Mucosa of descending colon (tissue), 3 donors: ENCODE data around the gene ALX3. TPM values are rescaled to one million over a fixed set of nuclear protein-coding genes. Genes with fewer than 3 reads are reported as not detected.

Experiments used
- ATAC-seq: fragments of 200-7000 bp; cut with Tn5 transposase; one replicate; pipeline ENCODE4 v1.9.1; 2020; ENCODE audit warnings: mild to moderate bottlenecking, moderate library complexity
- DNase-seq, 3 donors: peaks; one replicate each; pipeline ENCODE4 v3.0.0-alpha.2; 2020
- H3K36me3 ChIP-seq: fragments of 200-600 bp; one replicate; pipeline ENCODE4 v1.8.0; 2021; ENCODE audit warnings: low read depth, mild to moderate bottlenecking
- H3K4me1 ChIP-seq: fragments of 200-600 bp; one replicate; pipeline ENCODE4 v1.8.0; 2021; ENCODE audit warnings: low read depth, mild to moderate bottlenecking
- H3K4me3 ChIP-seq: fragments of 200-600 bp; one replicate; pipeline ENCODE4 v1.8.0; 2021; ENCODE audit warnings: mild to moderate bottlenecking
- H3K9me3 ChIP-seq: fragments of 200-600 bp; one replicate; pipeline ENCODE4 v1.8.0; 2021; ENCODE audit warnings: mild to moderate bottlenecking
- intact Hi-C, 2 donors: fragments of 100-400 bp; cut with DNase I in 1 of 2; cut with micrococcal nuclease in 1 of 2; formaldehyde crosslinking; loops; one replicate each; pipeline versions ENCODE4 v1.11.0 to v1.11.1; 2022; cut with DNase I, micrococcal nuclease
- long read RNA-seq, 2 donors: library from polyadenylated mRNA; unstranded; transcript quantifications; one replicate each; pipeline ENCODE4 v2.0.0, GENCODE V29; 2019 to 2021
- total RNA-seq, 3 donors: library from RNA; stranded (reverse); fragmentation: NEBNext Ultra II Directional in 2 of 3; extraction: Animal tissue kit (Norgen Biotek cat#: 25700) in 2 of 3; gene quantifications; one replicate each; pipeline versions ENCODE4 v1.2.1 to v1.2.4, GENCODE V29; 2021 to 2023
- TF ChIP-seq, protein P1 (sequence below): fragments of 200-600 bp; IDR thresholded peaks from one replicate; pipeline ENCODE4 v1.8.0; 2022; ENCODE audit warnings: antibody characterized with exemption, mild to moderate bottlenecking
- donor health status: DM: no; HTN: no; CAD: no; lungs with moderate emphysema.
- donor health status: DM: no; HTN: no; CAD: no.
- donor health status: DM: no; HTN: yes; CAD: no.

The ALX3 gene
- not detected for total RNA-seq
- long read RNA-seq, donor 1 = 0 reads
- long read RNA-seq, donor 2 = 0 reads

DNA sequence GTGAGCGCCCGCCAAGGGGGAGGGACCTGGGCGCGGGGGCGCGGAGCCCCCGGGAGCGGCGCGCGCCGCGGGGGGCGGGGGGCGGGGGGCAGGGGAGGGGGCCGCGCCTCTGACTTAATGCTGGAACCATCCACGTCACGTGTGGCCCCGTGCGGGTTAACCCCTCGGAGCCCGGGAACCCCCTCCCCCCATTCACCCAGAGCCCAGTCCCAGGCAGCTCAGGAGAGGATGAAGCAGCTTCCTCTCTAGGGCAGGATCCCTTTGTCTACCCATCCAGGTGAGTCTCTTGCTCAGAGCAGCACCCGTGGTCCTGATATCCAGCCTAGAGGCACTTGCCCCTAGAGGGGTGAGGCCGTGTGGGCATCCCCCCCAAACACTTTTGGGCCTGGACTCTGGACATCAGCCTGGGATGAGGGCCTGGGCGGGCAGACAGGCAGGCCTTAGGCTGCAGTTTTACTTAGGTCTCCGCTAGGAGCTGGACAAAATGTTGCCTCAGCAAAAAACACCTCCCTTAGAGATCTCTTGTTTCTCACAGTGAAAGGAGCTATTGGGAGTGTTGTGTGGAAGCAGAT, at the start of gene ALX3:
ALX3 (minus strand) TSS at position 2 of the 572 bp plus-strand sequence. CDS start 60 bp downstream, outside the sequence.
- Histone ChIP-seq H3K36me3 (no peaks in the 10 kb centered on the region), H3K4me3 (no peak within 1 kb of the TSS), H3K9me3 (no peaks in the 10 kb centered on the region), H3K4me1 (peaks cover 26% of the 10 kb centered on the region)
- intact Hi-C loops = no loop called here
- TF ChIP-seq, protein P1, sequence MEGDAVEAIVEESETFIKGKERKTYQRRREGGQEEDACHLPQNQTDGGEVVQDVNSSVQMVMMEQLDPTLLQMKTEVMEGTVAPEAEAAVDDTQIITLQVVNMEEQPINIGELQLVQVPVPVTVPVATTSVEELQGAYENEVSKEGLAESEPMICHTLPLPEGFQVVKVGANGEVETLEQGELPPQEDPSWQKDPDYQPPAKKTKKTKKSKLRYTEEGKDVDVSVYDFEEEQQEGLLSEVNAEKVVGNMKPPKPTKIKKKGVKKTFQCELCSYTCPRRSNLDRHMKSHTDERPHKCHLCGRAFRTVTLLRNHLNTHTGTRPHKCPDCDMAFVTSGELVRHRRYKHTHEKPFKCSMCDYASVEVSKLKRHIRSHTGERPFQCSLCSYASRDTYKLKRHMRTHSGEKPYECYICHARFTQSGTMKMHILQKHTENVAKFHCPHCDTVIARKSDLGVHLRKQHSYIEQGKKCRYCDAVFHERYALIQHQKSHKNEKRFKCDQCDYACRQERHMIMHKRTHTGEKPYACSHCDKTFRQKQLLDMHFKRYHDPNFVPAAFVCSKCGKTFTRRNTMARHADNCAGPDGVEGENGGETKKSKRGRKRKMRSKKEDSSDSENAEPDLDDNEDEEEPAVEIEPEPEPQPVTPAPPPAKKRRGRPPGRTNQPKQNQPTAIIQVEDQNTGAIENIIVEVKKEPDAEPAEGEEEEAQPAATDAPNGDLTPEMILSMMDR = no peak
- no peak for DNase-seq
- ATAC-seq = no peak

DNA sequence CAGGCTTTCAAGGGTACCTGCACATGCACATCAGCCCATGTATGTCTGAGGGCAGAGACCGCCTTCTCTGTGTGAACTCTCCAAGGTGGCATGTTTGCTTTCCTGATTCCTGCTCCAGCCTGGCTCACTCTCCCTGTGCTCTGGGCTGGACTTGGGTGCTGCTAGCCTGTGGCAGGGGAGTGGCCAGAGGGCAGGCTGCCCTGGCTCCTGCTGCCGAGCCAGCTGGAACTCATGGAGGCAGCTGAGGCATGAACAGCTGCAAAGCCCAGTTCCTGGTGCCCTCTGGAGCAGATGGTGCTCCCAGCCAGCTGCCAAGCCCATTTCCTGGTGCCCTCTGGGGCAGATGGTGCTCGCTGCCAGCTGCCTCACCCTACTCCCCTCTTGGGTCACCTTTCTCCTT, 49.4 kb upstream of the ALX3 start:
- DNase-seq = peak in 2 of 3 donors; percentile 29 to 45
- Histone ChIP-seq H3K4me1 (no peaks in the 10 kb centered on the region), H3K36me3 (no peaks in the 10 kb centered on the region), H3K4me3 (no peak overlapping the region), H3K9me3 (no peaks in the 10 kb centered on the region)
- TF ChIP-seq, protein P1 = no peak
- intact Hi-C loops = no loop called here
- ATAC-seq = peak; percentile 72

DNA sequence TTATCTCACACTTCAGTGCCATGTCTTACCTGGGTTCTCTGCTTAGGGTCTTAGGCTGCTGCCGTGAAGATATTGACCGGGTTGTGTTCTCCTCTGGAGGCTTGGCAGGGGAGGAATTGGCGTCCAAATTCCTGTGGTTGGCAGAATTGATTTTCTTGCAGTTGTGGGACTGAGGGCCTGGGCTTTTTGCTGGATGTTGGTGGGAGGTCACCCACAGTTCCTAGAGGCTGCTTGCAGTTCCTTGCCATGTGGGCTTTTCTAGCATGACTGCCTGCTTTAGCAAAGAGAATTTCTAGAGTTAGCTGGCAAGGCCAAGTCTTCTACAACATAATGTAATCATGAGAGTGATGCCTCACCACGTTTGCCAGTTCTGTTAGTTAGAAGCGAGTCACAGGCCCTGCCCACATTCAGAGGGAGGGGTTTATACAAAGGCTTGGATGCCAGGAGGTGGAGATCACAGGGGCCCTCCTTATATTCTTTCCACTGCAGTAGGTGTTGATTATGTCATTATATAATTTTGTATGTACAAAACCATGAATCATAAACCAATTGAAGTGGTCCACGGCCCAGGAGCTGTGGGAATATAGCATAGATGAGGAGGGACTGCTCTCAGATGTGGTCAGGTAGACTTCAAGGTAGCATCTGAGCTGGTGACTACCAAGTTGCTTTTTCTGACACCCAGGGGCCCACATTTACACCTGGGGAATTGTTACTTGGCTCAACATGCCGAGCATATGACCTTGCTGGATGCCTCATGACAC, 48.3 kb upstream of the ALX3 start:
- no peaks in the 10 kb centered on the region for H3K36me3 ChIP-seq
- H3K9me3 ChIP-seq = no peaks in the 10 kb centered on the region
- ATAC-seq = no peak
- H3K4me1 ChIP-seq = no peaks in the 10 kb centered on the region
- DNase-seq = no peak
- H3K4me3 ChIP-seq = no peak overlapping the region
- TF ChIP-seq, protein P1 = no peak
- intact Hi-C loops = no loop called here

DNA sequence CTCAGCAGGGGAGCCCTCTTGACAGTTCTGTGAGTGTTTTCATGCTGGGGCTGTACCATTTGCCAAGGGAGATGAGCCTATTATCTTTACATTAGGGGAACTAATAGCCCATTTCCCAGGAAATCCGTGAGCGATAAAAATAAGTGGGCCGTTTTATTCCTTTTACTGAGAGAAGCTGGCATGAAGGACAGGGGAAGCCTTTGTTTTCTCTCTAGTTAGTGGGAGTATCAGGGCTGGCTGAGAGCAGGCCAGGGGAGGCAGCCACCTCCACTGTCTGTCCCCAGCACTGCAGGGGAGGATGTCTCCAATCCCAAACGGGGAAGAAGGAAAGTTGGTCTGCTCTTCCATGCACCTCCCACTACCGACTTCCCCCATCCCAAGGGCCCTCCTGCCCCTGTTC, 44.3 kb upstream of the ALX3 start:
- TF ChIP-seq, protein P1 = no peak
- no peaks in the 10 kb centered on the region for H3K9me3 ChIP-seq
- DNase-seq (no peak), ATAC-seq (no peak)
- intact Hi-C loops = no loop called here
- no peak overlapping the region for H3K4me3 ChIP-seq
- no peaks in the 10 kb centered on the region for H3K36me3 ChIP-seq
- H3K4me1 ChIP-seq = no peaks in the 10 kb centered on the region

DNA sequence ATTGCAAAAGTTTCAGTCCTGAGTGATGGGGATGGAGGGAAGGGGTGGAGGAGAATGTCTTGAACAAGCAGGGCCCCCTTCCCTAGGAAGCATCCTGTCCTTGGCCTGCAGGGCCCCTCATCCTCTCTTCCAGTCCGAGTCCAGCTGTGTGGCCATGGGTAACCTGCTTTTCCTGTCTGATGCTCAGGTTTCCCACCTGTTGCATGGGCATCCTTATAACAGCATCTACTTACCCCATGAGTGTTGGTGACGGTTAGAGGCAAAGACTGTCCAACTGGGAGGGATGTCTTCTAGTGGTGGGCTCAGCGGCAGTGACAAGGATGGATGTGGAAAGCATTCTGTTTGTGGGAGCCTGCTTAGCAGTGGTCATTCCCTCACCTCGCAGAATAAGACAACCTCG, 43.7 kb upstream of the ALX3 start:
- Histone ChIP-seq H3K9me3 (no peaks in the 10 kb centered on the region), H3K36me3 (no peaks in the 10 kb centered on the region), H3K4me3 (no peak overlapping the region), H3K4me1 (no peaks in the 10 kb centered on the region)
- intact Hi-C loops = no loop called here
- TF ChIP-seq, protein P1 = no peak
- DNase-seq = no peak
- ATAC-seq = no peak
